Activated CD8-positive, alpha-beta T cell treated with anti-CD3 and anti-CD28 coated beads for 36 hours (primary cell): ENCODE data around the gene C14orf93. TPM values are rescaled to one million over a fixed set of nuclear protein-coding genes. Genes with fewer than 3 reads are reported as not detected.

Source experiments
- ATAC-seq: fragments of 200-7000 bp; cut with Tn5 transposase; one replicate; pipeline ENCODE4 v1.10.0; 2021; ENCODE audit warnings: mild to moderate bottlenecking, moderate library complexity
- CTCF ChIA-PET: fragments of 350-600 bp; sonication (Branson Sonifier 250); formaldehyde crosslinking; loops from one replicate; lab custom pipeline; 2021; ENCODE audit warnings: antibody characterized with exemption; lab: Charles Lee
- POLR2A ChIA-PET: fragments of 350-600 bp; sonication (Branson Sonifier 250); formaldehyde crosslinking; loops from one replicate; lab custom pipeline; 2021; ENCODE audit warnings: antibody characterized with exemption; lab: Charles Lee
- DNase-seq: peaks from one replicate; pipeline ENCODE4 v3.0.0-alpha.2; 2020
- H3K27ac Mint-ChIP-seq: one replicate; pipeline ENCODE4 v1.8.0; 2021; ENCODE audit warnings: mild to moderate bottlenecking, mixed read lengths
- H3K27me3 Mint-ChIP-seq: one replicate; pipeline ENCODE4 v1.8.0; 2021; ENCODE audit warnings: mixed read lengths
- H3K36me3 Mint-ChIP-seq: one replicate; pipeline ENCODE4 v1.8.0; 2021; ENCODE audit warnings: low read depth, mixed read lengths
- H3K4me1 Mint-ChIP-seq: one replicate; pipeline ENCODE4 v1.8.0; 2021; ENCODE audit warnings: low read depth, mixed read lengths
- H3K4me3 Mint-ChIP-seq: one replicate; pipeline ENCODE4 v1.8.0; 2021; ENCODE audit warnings: mild to moderate bottlenecking, moderate library complexity, mixed read lengths
- H3K9me3 Mint-ChIP-seq: one replicate; pipeline ENCODE4 v1.8.0; 2021; ENCODE audit warnings: mixed read lengths
- intact Hi-C: fragments of 100-400 bp; cut with micrococcal nuclease; formaldehyde crosslinking; loops from one replicate; pipeline ENCODE4 v1.10.0; 2022
- total RNA-seq, 2 experiments: library from RNA; stranded (reverse); gene quantifications; one replicate each; pipeline ENCODE4 v1.2.3, GENCODE V29; 2021
- TF ChIP-seq, protein P1 (sequence below): fragments of 200-600 bp; IDR thresholded peaks from one replicate; pipeline ENCODE4 v1.8.0; 2022; ENCODE audit warnings: antibody characterized with exemption, mild to moderate bottlenecking

C14orf93 gene
- total RNA-seq, 2 experiments from 2014 or later, result 13.2 to 13.5 TPM

DNA sequence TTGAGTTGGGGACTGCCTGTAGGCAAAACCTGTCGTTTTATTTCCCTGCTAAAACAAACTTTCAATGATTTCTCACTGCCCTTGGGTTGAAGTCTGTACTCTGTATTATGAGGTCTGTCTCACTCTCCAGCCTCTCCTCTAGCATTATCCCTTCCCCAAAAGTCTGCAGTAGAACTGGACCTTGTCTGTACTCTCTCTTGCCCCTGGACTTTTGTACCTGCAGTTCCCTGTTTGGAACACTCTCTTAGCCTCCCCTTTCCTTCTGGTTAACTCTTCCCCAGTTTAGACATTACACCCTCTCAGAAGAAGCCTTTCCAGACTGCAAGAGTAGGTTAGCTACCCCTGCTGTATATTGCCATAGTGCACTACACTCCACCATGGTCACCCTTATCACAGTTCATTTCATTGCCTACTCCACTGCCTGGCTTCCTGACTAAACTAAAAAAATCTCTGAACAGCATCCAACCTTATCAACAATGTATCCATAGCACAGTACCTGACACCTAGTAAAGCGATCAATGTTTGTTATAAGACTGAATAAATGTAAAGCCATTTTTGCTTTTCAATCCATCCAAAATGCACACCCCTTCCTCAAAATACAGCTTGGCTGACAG is 23.9 kb downstream of the C14orf93 start:
- Mint-ChIP-seq H3K27me3 (no peaks in the 10 kb centered on the region), H3K27ac (no peak overlapping the region), H3K9me3 (no peaks in the 10 kb centered on the region), H3K4me1 (no peaks in the 10 kb centered on the region), H3K4me3 (no peak overlapping the region), H3K36me3 (no peaks in the 10 kb centered on the region)
- no peak for ATAC-seq
- ChIA-PET CTCF (interaction anchor here (0.6 to 10.7 kb wide), 61 partner anchors 9 to 429 kb away, joined by 3 to 518 read pairs (median 6); partner anchors contain the start of genes ACIN1, C14orf119, CDH24 and HAUS4), POLR2A (interaction anchor here (0.7 to 2.7 kb wide), 8 partner anchors 9 to 76 kb away, joined by 3 to 10 read pairs (median 6); partner anchors contain the start of gene CDH24)
- TF ChIP-seq, protein P1, sequence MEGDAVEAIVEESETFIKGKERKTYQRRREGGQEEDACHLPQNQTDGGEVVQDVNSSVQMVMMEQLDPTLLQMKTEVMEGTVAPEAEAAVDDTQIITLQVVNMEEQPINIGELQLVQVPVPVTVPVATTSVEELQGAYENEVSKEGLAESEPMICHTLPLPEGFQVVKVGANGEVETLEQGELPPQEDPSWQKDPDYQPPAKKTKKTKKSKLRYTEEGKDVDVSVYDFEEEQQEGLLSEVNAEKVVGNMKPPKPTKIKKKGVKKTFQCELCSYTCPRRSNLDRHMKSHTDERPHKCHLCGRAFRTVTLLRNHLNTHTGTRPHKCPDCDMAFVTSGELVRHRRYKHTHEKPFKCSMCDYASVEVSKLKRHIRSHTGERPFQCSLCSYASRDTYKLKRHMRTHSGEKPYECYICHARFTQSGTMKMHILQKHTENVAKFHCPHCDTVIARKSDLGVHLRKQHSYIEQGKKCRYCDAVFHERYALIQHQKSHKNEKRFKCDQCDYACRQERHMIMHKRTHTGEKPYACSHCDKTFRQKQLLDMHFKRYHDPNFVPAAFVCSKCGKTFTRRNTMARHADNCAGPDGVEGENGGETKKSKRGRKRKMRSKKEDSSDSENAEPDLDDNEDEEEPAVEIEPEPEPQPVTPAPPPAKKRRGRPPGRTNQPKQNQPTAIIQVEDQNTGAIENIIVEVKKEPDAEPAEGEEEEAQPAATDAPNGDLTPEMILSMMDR, result no peak
- DNase-seq, result no peak
- intact Hi-C loops, result loop anchor here (2.0 kb wide), 2 partner anchors 55 to 71 kb away; partner anchors contain the start of gene CDH24

DNA sequence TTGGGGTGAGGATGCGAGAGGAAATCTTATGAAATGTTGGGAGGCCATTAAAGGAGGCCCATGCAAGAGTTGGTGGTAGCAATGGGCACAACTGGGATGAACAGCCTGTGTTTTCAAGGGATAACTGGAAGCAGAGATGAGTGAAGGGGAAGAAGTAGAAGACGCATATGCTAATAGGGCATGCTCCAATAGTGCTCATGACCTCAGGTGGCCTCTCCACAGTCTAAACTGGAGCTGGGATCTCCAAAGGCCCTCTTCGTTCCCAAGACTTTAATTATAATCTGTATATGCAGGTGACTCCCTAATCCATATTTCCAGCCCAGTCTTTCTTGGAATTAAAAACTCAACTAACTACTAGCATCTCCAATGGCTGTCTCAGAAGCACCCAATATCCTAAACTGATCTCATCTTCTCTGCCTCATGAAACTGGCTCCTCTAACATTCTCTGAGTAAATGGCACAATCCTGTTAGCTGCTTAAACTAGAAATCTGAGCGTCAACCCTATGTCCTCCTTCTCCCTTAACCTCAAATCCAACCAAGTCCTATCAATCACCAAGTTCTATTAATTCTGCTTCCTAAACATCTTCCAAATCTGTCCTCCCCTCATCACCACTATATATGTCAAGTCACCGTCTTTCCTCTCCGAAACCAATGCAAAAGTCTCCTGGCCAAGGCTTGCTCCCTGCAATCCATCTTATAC is 24.8 kb downstream of the C14orf93 start:
- POLR2A ChIA-PET, result interaction anchor here (1.5 to 2.7 kb wide), 2 partner anchors 22 to 70 kb away, joined by 6 to 10 read pairs; no protein-coding TSS in a partner anchor
- TF ChIP-seq, protein P1, result no peak
- H3K4me1 Mint-ChIP-seq, result peaks cover 3% of the 10 kb centered on the region
- intact Hi-C loops, result no loop called here
- CTCF ChIA-PET, result interaction anchor here (0.8 to 10.7 kb wide), 21 partner anchors 10 to 415 kb away, joined by 3 to 518 read pairs (median 20); partner anchors contain the start of genes CDH24, HAUS4, PRMT5 and PSMB11
- no peak overlapping the region for H3K4me3 Mint-ChIP-seq
- H3K36me3 Mint-ChIP-seq, result no peaks in the 10 kb centered on the region
- H3K27ac Mint-ChIP-seq, result no peak overlapping the region
- H3K27me3 Mint-ChIP-seq, result no peaks in the 10 kb centered on the region
- DNase-seq, result no peak
- ATAC-seq, result no peak
- H3K9me3 Mint-ChIP-seq, result no peaks in the 10 kb centered on the region

- no peaks in the 10 kb centered on the region for H3K27me3 Mint-ChIP-seq
- H3K27ac Mint-ChIP-seq, result no peak within 1 kb of the TSS
- TF ChIP-seq, protein P1, result no peak
- ChIA-PET POLR2A (interaction anchor here (0.9 to 2.2 kb wide), 12 partner anchors 9 to 86 kb away, joined by 3 to 10 read pairs (median 6); partner anchors contain the start of genes CDH24, HAUS4, PRMT5 and PSMB5), CTCF (interaction anchor here (0.6 to 10.7 kb wide), 34 partner anchors 11 to 426 kb away, joined by 3 to 518 read pairs (median 5); partner anchors contain the start of genes ACIN1, C14orf119, CDH24 and HAUS4)
- H3K9me3 Mint-ChIP-seq, result no peaks in the 10 kb centered on the region
- peak; percentile 76 for ATAC-seq
- no peak within 1 kb of the TSS for H3K4me3 Mint-ChIP-seq
- peak; percentile 84 for DNase-seq
- H3K4me1 Mint-ChIP-seq, result peaks cover 10% of the 10 kb centered on the region
- H3K36me3 Mint-ChIP-seq, result no peaks in the 10 kb centered on the region
- intact Hi-C loops, result no loop called here
Observed at GRCh38 chr14:22982477-22983245, 27.3 kb downstream of the C14orf93 start, which contains the start of gene AJUBA. Gene AJUBA, minus strand, starts transcription at chr14:22982551. Its CDS starts 285 bp downstream, at chr14:22982266.

GRCh38 chr14:22981876-22982476 is 28.0 kb downstream of the C14orf93 start:
- ChIA-PET CTCF (interaction anchor here (1.0 to 10.7 kb wide), 29 partner anchors 11 to 425 kb away, joined by 3 to 518 read pairs (median 6); partner anchors contain the start of genes ACIN1, C14orf119, CDH24 and HAUS4), POLR2A (interaction anchor here (1.2 to 2.2 kb wide), 8 partner anchors 8 to 87 kb away, joined by 3 to 10 read pairs (median 6); partner anchors contain the start of genes HAUS4, PRMT5 and PSMB5)
- peak; percentile 13 for DNase-seq
- Mint-ChIP-seq H3K36me3 (no peaks in the 10 kb centered on the region), H3K4me3 (no peak overlapping the region), H3K27ac (no peak overlapping the region), H3K4me1 (peaks cover 10% of the 10 kb centered on the region), H3K27me3 (no peaks in the 10 kb centered on the region), H3K9me3 (no peaks in the 10 kb centered on the region)
- TF ChIP-seq, protein P1, result no peak
- intact Hi-C loops, result no loop called here
- peak; percentile 2 for ATAC-seq
